ENCODE data around the gene ASXL2.

DNA sequence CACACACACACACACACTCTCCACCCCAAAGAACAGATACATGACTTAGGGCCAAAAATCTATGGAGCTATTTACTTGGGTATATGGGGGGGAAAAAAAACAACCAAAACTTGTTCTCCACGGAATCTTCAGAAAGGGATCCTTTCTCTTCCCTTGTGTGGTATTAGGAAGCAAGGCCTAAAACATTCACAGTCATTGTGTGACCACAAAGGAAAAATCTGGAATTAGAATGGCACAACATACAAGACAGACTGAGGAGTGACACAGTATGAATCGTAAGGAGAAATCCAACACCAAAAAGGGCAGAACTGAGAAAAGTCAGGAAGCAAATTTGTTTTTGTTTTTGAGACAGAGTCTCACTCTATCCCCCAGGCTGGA is 70.3 kb downstream of the ASXL2 start:
- TF ChIP-seq, protein P1, sequence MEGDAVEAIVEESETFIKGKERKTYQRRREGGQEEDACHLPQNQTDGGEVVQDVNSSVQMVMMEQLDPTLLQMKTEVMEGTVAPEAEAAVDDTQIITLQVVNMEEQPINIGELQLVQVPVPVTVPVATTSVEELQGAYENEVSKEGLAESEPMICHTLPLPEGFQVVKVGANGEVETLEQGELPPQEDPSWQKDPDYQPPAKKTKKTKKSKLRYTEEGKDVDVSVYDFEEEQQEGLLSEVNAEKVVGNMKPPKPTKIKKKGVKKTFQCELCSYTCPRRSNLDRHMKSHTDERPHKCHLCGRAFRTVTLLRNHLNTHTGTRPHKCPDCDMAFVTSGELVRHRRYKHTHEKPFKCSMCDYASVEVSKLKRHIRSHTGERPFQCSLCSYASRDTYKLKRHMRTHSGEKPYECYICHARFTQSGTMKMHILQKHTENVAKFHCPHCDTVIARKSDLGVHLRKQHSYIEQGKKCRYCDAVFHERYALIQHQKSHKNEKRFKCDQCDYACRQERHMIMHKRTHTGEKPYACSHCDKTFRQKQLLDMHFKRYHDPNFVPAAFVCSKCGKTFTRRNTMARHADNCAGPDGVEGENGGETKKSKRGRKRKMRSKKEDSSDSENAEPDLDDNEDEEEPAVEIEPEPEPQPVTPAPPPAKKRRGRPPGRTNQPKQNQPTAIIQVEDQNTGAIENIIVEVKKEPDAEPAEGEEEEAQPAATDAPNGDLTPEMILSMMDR (conservative IDR thresholded peaks at IDR 0.05): no peak
- no peak for TF ChIP-seq EZH2 (IDR thresholded peaks at IDR 0.05; ENCODE audit: low read depth)

Data from PC-9 (cell line).